Right ventricle myocardium superior (tissue), 1 donor: ENCODE measurements around the gene RHBDF2. TPM values are rescaled to one million over a fixed set of nuclear protein-coding genes. Genes with fewer than 3 reads are reported as not detected.
"Not testable (repeated sequence)": the region's sequence is repeated elsewhere in the genome, so short reads cannot be mapped to it uniquely, and the experiment has no call there.

Experiments
- ATAC-seq: fragments of 200-7000 bp; cut with Tn5 transposase; one replicate; pipeline ENCODE4 v1.9.1; 2020; ENCODE audit warnings: mild to moderate bottlenecking; ENCODE audit not compliant: poor library complexity
- DNase-seq: peaks from one replicate; pipeline ENCODE4 v3.0.0-alpha.2; 2020
- intact Hi-C: fragments of 100-400 bp; cut with DNase I; formaldehyde crosslinking; loops from one replicate; pipeline ENCODE4 v1.11.2; 2022
- total RNA-seq: library from RNA; stranded (reverse); fragmentation: NEBNext Ultra II Directional; extraction: Animal tissue kit (Norgen Biotek cat#: 25700); gene quantifications from one replicate; pipeline ENCODE4 v1.2.1, GENCODE V29; 2021
- donor health status: DM: no; HTN: yes; CAD: no; lungs with severe emphysema.

Gene RHBDF2
- total RNA-seq, 1 donor from 2014 or later, result 15.4 TPM

- no peak for DNase-seq
Measured at GRCh38 chr17:76539631-76540271, 38.5 kb upstream of the RHBDF2 start, which contains the start of gene PRCD. Gene PRCD (plus strand): TSS chr17:76540044. CDS start chr17:76540142, 98 bp downstream.

GRCh38 chr17:76538941-76539570 lies 37.8 kb upstream of the RHBDF2 start:
- ATAC-seq (no peak), DNase-seq (no peak)
- intact Hi-C loops, result no loop called here

More at GRCh38 chr17:76539631-76540271, 38.5 kb upstream of the RHBDF2 start, which contains the start of gene PRCD:
- intact Hi-C loops, result no loop called here
- ATAC-seq, result no peak

GRCh38 chr17:76538281-76538931 lies 37.2 kb upstream of the RHBDF2 start:
- intact Hi-C loops, result no loop called here
- no peak for ATAC-seq
- DNase-seq, result no peak

- DNase-seq (peak; percentile 74), ATAC-seq (peak; percentile 72)
- intact Hi-C loops, result no loop called here
Measured at GRCh38 chr17:76537578-76538280, 36.5 kb upstream of the RHBDF2 start, which contains the start of gene CYGB. Gene CYGB (minus strand): TSS chr17:76537709. CDS start chr17:76537542, 167 bp downstream.

- peak; percentile 76 for DNase-seq
- intact Hi-C loops, result no loop called here
- ATAC-seq, result no peak
Measured at GRCh38 chr17:76537288-76537577, 36.0 kb upstream of the RHBDF2 start.

GRCh38 chr17:76536511-76537287 lies 35.5 kb upstream of the RHBDF2 start:
- no peak for ATAC-seq
- intact Hi-C loops, result no loop called here
- DNase-seq, result peak; percentile 20

- DNase-seq, result peak; percentile 24
- intact Hi-C loops, result no loop called here
- no peak for ATAC-seq
Measured at GRCh38 chr17:76535788-76536510, 34.7 kb upstream of the RHBDF2 start.

GRCh38 chr17:76534831-76535732 lies 33.9 kb upstream of the RHBDF2 start:
- intact Hi-C loops, result no loop called here
- no peak for ATAC-seq
- peak; percentile 40 for DNase-seq

- intact Hi-C loops, ATAC-seq, DNase-seq: not testable (repeated sequence)
Measured at GRCh38 chr17:76533640-76534359, 32.6 kb upstream of the RHBDF2 start.

- intact Hi-C loops, result no loop called here
- DNase-seq, result no peak
- ATAC-seq, result no peak
Measured at GRCh38 chr17:76532072-76532651, 30.9 kb upstream of the RHBDF2 start.

GRCh38 chr17:76531486-76532038 lies 30.3 kb upstream of the RHBDF2 start:
- ATAC-seq (no peak), DNase-seq (no peak)
- intact Hi-C loops, result no loop called here

- intact Hi-C loops, result no loop called here
- no peak for DNase-seq
- ATAC-seq, result no peak
Measured at GRCh38 chr17:76530811-76531485, 29.7 kb upstream of the RHBDF2 start.

GRCh38 chr17:76530095-76530723 lies 29.0 kb upstream of the RHBDF2 start:
- intact Hi-C loops, result no loop called here
- no peak for DNase-seq
- ATAC-seq, result peak; percentile 61

GRCh38 chr17:76529224-76530094 lies 28.2 kb upstream of the RHBDF2 start:
- DNase-seq (peak; percentile 94), ATAC-seq (peak; percentile 77)
- intact Hi-C loops, result loop anchor here (10.0 kb wide), 1 partner anchor 55 kb away; the partner anchor contains the start of gene ST6GALNAC2
